Transverse colon (tissue), 3 donors: ENCODE results near the gene BAG2.

ENCODE experiments used
- POLR2A ChIP-seq: fragments of 450-650 bp; IDR thresholded peaks from one replicate; pipeline ENCODE4 v1.6.1; 2016; ENCODE audit warnings: antibody characterized with exemption, mild to moderate bottlenecking, moderate library complexity
- TF ChIP-seq, protein P1 (sequence below), 5 experiments: fragments of 200-600 bp in 3 of 5; fragments of 450-650 bp in 2 of 5; sonication (generic) in 3 of 5; IDR thresholded peaks; 1 replicate in 2 of 5; 2 replicates in 3 of 5; pipeline ENCODE4 v1.5.1; 2016 to 2017; ENCODE audit warnings: antibody characterized with exemption in 5 of 5, inconsistent platforms in 3 of 5, mild to moderate bottlenecking in 2 of 5, moderate library complexity in 1 of 5

DNA sequence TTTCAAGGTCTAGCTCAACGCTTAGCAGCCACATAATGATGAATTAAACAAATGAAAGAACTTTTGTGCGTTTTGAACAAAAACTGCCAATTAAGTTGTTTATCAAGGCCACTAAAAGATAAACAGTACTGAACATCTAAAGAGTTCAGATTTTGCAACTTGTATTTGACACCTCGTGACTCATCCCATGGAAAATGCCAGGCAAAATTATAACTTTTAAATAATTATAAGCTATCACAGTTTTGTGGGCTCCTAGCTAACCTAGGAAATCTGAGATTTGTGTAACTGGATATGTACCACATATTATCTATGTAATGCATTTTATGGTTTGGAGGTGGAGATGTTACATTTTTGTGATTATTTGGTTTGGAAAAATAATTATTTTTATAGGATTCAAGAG lies 9.6 kb upstream of the BAG2 start:
- TF ChIP-seq, protein P1, sequence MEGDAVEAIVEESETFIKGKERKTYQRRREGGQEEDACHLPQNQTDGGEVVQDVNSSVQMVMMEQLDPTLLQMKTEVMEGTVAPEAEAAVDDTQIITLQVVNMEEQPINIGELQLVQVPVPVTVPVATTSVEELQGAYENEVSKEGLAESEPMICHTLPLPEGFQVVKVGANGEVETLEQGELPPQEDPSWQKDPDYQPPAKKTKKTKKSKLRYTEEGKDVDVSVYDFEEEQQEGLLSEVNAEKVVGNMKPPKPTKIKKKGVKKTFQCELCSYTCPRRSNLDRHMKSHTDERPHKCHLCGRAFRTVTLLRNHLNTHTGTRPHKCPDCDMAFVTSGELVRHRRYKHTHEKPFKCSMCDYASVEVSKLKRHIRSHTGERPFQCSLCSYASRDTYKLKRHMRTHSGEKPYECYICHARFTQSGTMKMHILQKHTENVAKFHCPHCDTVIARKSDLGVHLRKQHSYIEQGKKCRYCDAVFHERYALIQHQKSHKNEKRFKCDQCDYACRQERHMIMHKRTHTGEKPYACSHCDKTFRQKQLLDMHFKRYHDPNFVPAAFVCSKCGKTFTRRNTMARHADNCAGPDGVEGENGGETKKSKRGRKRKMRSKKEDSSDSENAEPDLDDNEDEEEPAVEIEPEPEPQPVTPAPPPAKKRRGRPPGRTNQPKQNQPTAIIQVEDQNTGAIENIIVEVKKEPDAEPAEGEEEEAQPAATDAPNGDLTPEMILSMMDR (IDR thresholded peaks at IDR 0.05) = no peak
- no peak for TF ChIP-seq POLR2A
